Heart right ventricle (tissue), 16 donors: Measurements from ENCODE around the gene SCAANT1. TPM values are rescaled to one million over a fixed set of nuclear protein-coding genes. Genes with fewer than 3 reads are reported as not detected.

Source experiments
- ATAC-seq, 8 donors: fragments of 200-7000 bp; cut with Tn5 transposase; one replicate each; pipeline ENCODE4 v1.9.1; 2020; ENCODE audit warnings: mild to moderate bottlenecking in 8 of 8, moderate library complexity in 8 of 8, moderate number of reproducible peaks in 1 of 8
- DNase-seq, 2 donors: peaks; one replicate each; pipeline ENCODE4 v3.0.0-alpha.2; 2020
- H3K27ac ChIP-seq, 10 donors: fragments of 200-600 bp; sonication (generic) in 2 of 10; one replicate each; pipeline versions ENCODE4 v1.5.0 to v1.8.0; 2020 to 2022; ENCODE audit warnings: mild to moderate bottlenecking in 3 of 10
- H3K27me3 ChIP-seq, 7 donors: fragments of 200-600 bp; one replicate each; pipeline ENCODE4 v1.8.0; 2021 to 2022; ENCODE audit warnings: mild to moderate bottlenecking in 2 of 7
- H3K36me3 ChIP-seq, 9 donors: fragments of 200-600 bp; sonication (generic) in 1 of 9; one replicate each; pipeline versions ENCODE4 v1.5.0 to v1.8.0; 2020 to 2022; ENCODE audit warnings: mild to moderate bottlenecking in 2 of 9
- H3K4me1 ChIP-seq, 9 donors: fragments of 200-600 bp; sonication (generic) in 1 of 9; one replicate each; pipeline versions ENCODE4 v1.5.0 to v1.8.0; 2020 to 2022; ENCODE audit warnings: mild to moderate bottlenecking in 4 of 9
- H3K4me3 ChIP-seq, 10 donors: fragments of 200-600 bp; sonication (generic) in 2 of 10; one replicate each; pipeline versions ENCODE4 v1.5.0 to v1.8.0; 2020 to 2022; ENCODE audit warnings: mild to moderate bottlenecking in 7 of 10, moderate library complexity in 2 of 10
- H3K9me3 ChIP-seq, 11 donors: fragments of 200-600 bp in 10 of 11; sonication (generic) in 2 of 11; one replicate each; pipeline versions ENCODE4 v1.5.0 to v1.8.0; 2013 to 2022; ENCODE audit warnings: mild to moderate bottlenecking in 2 of 11, control low read depth in 1 of 11, moderate library complexity in 1 of 11
- WGBS, 2 donors: extraction: QIAGEN DNeasy Blood & Tissue Kit; methylation state at CpG; one replicate each; pipeline ENCODE4 v1.1.7; 2013; ENCODE audit warnings: inconsistent platforms in 1 of 2; 5-methylcytosine and 5-hydroxymethylcytosine counted together
- intact Hi-C, 10 donors: fragments of 100-400 bp; cut with DNase I; formaldehyde crosslinking; loops; one replicate each; pipeline versions ENCODE4 v1.11.1 to v1.14.2; 2022
- polyA plus RNA-seq, 2 donors: library from polyadenylated mRNA; stranded (reverse); fragments of 200-250 nt; gene quantifications; one replicate each; pipeline ENCODE4 v1.2.3, GENCODE V29; 2013
- total RNA-seq, 10 donors: library from RNA; stranded (reverse); fragmentation: NEBNext Ultra II Directional in 3 of 10; extraction: Animal tissue kit (Norgen Biotek cat#: 25700) in 3 of 10; gene quantifications; one replicate each; pipeline versions ENCODE4 v1.2.1 to v1.2.4, GENCODE V29; 2021 to 2023
- TF ChIP-seq, protein P1 (sequence below), 9 donors: fragments of 200-600 bp; sonication (generic) in 2 of 9; IDR thresholded peaks; one replicate each; pipeline versions ENCODE4 v1.5.0 to v1.8.0; 2021 to 2022; ENCODE audit warnings: antibody characterized with exemption in 9 of 9, mild to moderate bottlenecking in 5 of 9, moderate library complexity in 1 of 9
- donor health status: Arrhythmogenic right ventricular cardiomyopathy.
- donor health status: ischemic (EF 13 %, LVEDD 7.1; RV severe dilation, severe dysfunction).
- donor health status: healthy with polysubstance abuse.
- donor health status: DM: no; HTN: yes; CAD: no.
- donor health status: DM: no; HTN: no; CAD: no.
- donor health status: ischemic (EF 25% LVEDD 6.9; RV normal size, moderate dysfunction).
- donor health status: ischemic (EF 25% LVEDD 5.7; RV mildly dilated, moderate dysfunction).
- donor health status: healthy.
- donor health status: DM: yes; HTN: yes; CAD: no.
- donor health status: Ischemic cardiomyopathy.
- donor health status: ischemic (EF 35%, LVEDD 5.7; RV mildly dilated, moderate dysfunction).
- donor health status: nonischemic (EF 11% LVEDD 7.7; RV severe dilation, severe dysfunction).
- donor health status: DM: yes; HTN: yes; CAD: no.
- donor health status: PGD.
- donor health status: ischemic (EF 29% LVEDD 5.4; RV normal size, mild dysfunction).
- donor health status: nonischemic (EF 23%, LVEDD 6.1; RV moderate dilation, normal function).

The SCAANT1 gene
- total and polyA plus RNA-seq, 12 donors = not detected

DNA sequence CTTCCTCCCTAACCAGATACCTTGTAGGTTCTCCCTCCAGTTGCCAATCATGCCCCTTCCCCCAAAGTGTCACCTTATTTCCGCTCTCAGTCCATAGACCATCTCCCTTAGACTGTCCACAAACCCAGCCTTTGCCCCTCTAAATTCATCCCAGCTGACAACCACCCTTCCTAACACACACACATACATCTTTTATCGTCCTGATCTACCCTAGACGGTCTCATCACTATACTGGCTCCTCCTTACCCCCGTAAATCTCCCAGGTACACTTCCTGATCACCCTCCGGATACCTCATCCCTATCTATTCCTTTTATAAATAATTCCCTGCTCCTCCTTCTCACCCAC, 49.4 kb downstream of the SCAANT1 start:
- H3K9me3 ChIP-seq = no peaks in the 10 kb centered on the region
- 26 to 32% methylated on average over 5 of the region's 5 CpGs for WGBS, 2 donors
- no peaks in the 10 kb centered on the region for H3K27me3 ChIP-seq
- peaks cover 0 to 16% (median 0%) of the 10 kb centered on the region in 9 donors for H3K36me3 ChIP-seq
- H3K4me1 ChIP-seq = peaks cover 0 to 25% (median 19%) of the 10 kb centered on the region in 9 donors
- peak in 2 of 8 donors; percentile 5 to 14 for ATAC-seq
- peak overlapping the region in 7 of 10 donors; percentile 89 to 98 (median 94) for H3K27ac ChIP-seq
- TF ChIP-seq, protein P1, sequence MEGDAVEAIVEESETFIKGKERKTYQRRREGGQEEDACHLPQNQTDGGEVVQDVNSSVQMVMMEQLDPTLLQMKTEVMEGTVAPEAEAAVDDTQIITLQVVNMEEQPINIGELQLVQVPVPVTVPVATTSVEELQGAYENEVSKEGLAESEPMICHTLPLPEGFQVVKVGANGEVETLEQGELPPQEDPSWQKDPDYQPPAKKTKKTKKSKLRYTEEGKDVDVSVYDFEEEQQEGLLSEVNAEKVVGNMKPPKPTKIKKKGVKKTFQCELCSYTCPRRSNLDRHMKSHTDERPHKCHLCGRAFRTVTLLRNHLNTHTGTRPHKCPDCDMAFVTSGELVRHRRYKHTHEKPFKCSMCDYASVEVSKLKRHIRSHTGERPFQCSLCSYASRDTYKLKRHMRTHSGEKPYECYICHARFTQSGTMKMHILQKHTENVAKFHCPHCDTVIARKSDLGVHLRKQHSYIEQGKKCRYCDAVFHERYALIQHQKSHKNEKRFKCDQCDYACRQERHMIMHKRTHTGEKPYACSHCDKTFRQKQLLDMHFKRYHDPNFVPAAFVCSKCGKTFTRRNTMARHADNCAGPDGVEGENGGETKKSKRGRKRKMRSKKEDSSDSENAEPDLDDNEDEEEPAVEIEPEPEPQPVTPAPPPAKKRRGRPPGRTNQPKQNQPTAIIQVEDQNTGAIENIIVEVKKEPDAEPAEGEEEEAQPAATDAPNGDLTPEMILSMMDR (IDR thresholded peaks at IDR 0.05) = no peak
- H3K4me3 ChIP-seq = peak overlapping the region; percentile 74 to 100 (median 96)
- intact Hi-C loops = loop anchor here in 6 of 10 donors (5.0 to 10.0 kb wide), 4 partner anchors 45 to 132 kb away; partner anchors contain the start of gene SCAANT1 (in 2 of the 6)
- DNase-seq = no peak

Other genes starting within 250 kb of the SCAANT1 start
- not detected for gene C3orf49, start 93.1 kb downstream of the SCAANT1 start, total RNA-seq
- not detected for gene C3orf49, start 93.1 kb downstream of the SCAANT1 start, polyA plus RNA-seq
- gene THOC7, start 48.6 kb downstream of the SCAANT1 start, total RNA-seq = 10 to 100 TPM; 71.3 to 97.8 (median 79.4) TPM
- gene THOC7, start 48.6 kb downstream of the SCAANT1 start, polyA plus RNA-seq = 100 to 1,000 TPM in 1 of 2 donors, 10 to 100 TPM in 1; 75.2 to 204 TPM
- gene ATXN7, start 48.5 kb downstream of the SCAANT1 start, total RNA-seq = 10 to 100 TPM; 13.3 to 31.0 (median 22.4) TPM
- gene ATXN7, start 48.5 kb downstream of the SCAANT1 start, polyA plus RNA-seq = 1 to 10 TPM; 1.7 to 5.0 TPM
- gene PSMD6, start 111.1 kb upstream of the SCAANT1 start, total RNA-seq = 100 to 1,000 TPM in 1 of 10 donors, 10 to 100 TPM in 9; 76.6 to 103 (median 87.5) TPM
- 10 to 100 TPM; 39.0 to 85.3 TPM for gene PSMD6, start 111.1 kb upstream of the SCAANT1 start, polyA plus RNA-seq